HG02623 (cell line): ENCODE measurements around the gene C1orf87.

Source experiments
- ATAC-seq: cut with Tn5 transposase; IDR thresholded peaks from one replicate; pipeline ENCODE4 v1.9.1; 2021; ENCODE audit warnings: moderate library complexity; ENCODE audit not compliant: unreplicated experiment

C1orf87 gene

GRCh38 chr1:60065199-60065598 lies 8.4 kb downstream of the C1orf87 start:
- no peak for ATAC-seq

DNA sequence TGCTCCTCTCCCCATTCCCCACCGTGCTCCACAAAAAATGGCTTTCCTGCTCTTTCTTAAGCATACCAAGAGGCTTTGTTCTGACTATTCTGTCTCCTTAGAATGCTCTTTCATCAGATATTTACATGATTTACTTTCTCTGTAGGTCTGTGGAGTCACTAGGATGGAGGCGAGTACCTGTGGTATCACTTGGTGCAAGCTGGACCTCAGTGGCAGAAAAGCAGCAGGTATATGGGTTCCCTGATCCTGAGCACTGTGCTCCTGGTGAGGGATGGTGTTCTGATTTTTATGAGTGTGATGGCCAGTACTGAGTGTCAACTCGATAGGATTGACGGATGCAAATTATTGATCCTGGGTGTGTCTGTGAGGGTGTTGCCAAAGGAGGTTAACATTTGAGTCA lies 10.0 kb downstream of the C1orf87 start:
- ATAC-seq = no peak

DNA sequence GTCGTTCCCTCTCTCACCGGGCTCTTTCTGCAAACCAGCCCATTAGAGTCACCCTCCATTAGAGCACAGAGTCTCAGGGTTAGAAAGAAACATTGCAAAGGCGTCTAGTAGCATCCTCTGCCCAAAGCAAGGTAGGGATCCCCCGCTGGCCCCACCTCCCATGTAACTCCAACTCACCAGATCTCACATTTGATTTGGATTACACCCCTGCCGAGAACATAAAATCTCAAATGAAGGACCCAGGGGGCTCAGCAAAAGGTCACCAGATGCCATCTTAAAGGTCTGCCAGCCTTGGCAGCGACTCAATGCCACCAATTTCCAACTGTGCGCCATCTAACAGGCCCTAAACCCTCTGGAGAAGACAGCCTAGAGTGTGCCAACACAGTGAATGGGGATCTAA lies 14.1 kb downstream of the C1orf87 start:
- no peak for ATAC-seq

- no peak for ATAC-seq
These were observed 18.2 kb downstream of the C1orf87 start for GRCh38 chr1:60055336-60055735.

DNA sequence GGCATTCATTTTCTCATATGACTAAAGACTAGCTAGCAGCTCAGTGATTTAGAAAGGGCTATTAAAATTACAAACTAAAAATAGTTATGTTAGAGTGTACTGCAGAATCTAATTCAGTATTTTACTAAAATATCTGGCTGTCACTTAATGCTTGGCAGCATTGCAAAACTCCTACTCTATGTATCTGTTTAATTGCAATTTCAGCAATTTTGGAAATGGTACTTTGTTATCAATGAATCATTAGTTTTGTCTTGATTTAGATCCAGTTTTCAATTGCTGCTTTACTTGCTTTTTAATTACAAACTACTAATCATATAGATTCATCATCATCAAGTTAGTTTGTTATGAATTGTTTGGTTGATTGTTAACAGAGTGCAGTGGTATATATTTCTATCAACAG lies 19.2 kb downstream of the C1orf87 start:
- ATAC-seq = no peak

DNA sequence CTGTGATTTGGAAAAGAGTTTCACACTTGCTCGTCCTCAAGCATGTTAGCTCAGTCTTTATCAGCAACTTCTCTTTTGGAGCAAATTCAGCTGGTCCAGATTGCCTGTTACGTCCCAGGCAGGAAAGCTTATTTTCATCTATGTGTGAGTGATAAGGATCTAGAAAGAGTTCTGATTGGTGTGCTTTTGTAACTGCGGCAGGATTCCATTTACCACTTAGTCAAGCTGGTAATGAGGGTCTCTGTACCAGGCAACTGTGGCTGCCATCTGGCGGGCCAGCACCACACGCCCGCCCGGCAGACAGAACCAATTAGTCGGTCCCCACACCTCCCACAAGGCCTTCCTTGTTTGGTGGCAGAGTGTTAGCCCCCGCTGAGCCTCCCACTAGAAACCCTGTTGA lies 21.0 kb downstream of the C1orf87 start:
- no peak for ATAC-seq

GRCh38 chr1:60051191-60051590 lies 22.4 kb downstream of the C1orf87 start:
- no peak for ATAC-seq

DNA sequence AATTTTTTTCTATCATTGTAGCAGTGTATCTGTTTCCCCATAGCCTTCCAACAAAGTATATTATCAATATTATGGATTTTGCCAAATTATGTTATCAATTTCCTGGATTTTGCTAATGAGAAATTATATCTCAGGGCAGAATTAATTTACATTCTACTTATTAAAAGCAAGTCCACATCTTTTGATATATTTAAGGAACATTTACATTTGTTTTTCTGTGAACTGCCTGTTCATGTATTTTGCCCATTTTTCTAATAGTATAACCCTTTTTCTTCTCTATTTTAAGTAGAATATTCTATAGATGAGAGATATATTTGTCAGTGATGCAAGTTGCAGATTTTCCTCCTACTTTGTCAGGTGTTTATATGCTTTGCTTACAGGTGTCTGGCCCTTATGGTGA lies 24.4 kb downstream of the C1orf87 start:
- ATAC-seq = no peak

- ATAC-seq = no peak
These were observed 28.7 kb downstream of the C1orf87 start for GRCh38 chr1:60044881-60045280.

GRCh38 chr1:60041783-60042182 lies 31.8 kb downstream of the C1orf87 start:
- ATAC-seq = no peak

DNA sequence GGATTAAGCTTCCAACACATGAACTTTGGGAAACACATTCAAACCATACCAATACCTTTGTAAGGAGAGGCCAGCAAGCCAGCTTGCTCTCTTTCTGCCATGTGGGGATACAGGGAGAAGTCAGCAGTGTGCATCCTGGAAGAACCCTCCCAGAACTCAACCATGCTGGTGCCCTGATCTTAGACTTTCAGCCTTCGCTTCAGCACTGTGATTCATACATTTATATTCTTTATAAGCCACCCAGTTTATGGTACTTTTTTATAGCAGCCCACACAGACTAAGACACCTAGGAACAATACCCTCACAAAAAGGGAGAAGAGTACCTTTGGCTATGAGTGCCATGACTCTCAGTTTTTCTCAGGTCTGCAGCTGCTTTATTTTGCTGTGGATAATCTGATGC lies 35.9 kb downstream of the C1orf87 start:
- no peak for ATAC-seq

DNA sequence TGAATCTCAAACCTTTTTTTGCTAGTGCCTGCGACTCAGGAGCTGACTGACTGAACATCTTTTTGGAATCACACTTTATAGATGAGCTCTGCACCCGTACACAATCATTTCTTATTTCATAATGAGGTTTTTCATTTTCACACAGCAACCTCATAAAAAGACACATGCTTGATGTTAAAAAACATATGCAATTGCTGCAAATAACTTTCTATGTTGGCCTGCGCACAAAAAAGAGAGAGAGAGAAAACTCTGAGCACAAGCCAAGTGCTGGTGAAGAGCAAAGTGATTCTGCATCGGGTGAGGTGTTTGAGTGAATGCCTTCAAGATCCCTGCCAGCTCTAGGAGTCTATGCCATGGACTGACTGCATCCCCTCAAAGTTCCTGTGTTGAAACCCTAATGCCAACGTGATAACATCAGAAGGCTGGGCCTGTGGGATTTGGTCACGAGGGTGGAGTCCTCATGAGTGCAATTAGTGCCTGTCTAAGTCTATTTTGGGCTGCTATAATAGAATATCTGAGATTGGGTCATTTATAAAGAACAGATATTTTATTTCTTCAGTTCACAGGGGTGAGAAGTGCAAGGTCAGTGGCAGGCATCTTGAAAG lies 36.6 kb downstream of the C1orf87 start:
- no peak for ATAC-seq

DNA sequence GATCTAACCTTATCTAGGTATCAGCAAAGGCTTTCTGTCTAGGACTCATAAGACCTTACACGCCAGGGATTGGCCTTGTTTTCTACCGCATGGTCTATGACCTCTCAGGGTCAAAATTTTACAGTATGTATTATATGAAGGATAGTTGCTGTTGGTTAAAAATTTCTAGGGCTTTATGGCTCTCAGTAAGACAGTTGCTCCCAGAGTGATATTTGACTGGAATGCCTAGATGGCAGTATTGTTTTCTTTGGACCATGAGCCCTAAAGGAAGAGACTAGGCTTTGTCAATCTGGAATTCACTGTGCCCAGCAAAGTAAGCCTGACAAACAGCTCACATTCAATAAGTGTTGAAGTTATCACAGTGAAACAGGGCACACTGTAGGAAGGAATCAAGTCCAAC lies 37.6 kb downstream of the C1orf87 start:
- no peak for ATAC-seq

GRCh38 chr1:60034999-60035398 lies 38.6 kb downstream of the C1orf87 start:
- ATAC-seq = no peak

GRCh38 chr1:60033066-60033465 lies 40.5 kb downstream of the C1orf87 start:
- ATAC-seq = no peak

DNA sequence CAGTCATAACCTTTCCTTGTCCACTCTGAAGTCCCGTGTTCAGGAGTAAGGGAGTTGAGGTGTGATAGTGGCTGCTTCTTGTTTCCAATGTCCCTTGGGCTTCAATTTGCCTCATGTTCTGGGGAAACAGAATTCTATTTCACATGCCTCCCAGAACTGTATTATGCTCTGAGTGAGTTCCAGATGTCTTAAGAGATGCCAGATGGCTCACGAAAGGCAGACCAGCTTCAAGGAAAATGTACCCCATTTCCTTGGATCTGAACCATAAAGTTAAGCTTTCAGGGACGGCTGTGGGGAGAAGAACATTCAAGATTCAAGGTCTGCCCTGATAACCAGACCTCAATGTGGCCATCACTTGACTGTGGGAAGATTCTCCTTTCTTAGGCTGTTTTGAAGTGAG lies 42.4 kb downstream of the C1orf87 start:
- no peak for ATAC-seq

GRCh38 chr1:60025552-60025951 lies 48.0 kb downstream of the C1orf87 start:
- ATAC-seq = no peak

- ATAC-seq = no peak
These were observed 55.9 kb downstream of the C1orf87 start for GRCh38 chr1:60017508-60018205.

DNA sequence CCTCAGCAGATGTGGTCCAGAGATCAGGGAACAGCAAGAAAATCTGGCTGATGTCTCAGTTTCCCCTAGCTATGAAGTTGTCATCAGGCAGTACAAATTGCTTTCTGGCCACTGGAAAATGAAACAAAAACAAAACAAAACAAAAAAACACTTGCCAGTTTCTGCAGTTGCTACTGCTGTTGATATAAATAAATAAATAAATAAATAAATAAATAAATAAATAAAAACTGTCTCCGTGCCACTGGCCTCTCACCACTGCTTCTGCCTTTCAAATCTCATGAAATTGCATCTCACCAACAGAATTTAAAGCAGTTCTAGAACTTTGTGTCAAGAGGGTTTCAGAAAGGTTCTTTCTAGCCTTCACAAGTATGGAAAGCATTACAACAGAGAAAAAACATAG lies 62.9 kb downstream of the C1orf87 start:
- no peak for ATAC-seq

- no peak for ATAC-seq
These were observed 65.1 kb downstream of the C1orf87 start for GRCh38 chr1:60008500-60008899.

GRCh38 chr1:60000625-60001024 lies 72.9 kb downstream of the C1orf87 start:
- no peak for ATAC-seq

DNA sequence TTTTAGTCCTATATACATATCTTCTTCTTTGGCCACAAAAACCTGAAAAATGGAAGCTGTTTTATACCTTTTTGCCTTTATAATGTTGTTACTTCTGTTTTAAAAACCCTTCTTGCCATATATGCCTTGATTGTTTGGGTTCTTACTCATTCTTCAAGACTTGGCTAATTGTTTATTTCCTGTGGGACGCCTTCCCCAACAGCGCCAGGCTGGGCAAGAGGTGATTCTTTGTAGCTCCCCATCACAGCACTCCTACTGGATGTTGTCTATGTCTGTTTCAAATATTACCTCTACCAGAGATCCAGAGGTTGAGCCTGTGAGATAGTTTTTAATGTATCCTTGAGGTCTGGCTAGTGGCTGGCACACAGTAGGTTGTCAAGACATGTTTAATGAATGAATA lies 73.8 kb downstream of the C1orf87 start:
- no peak for ATAC-seq

DNA sequence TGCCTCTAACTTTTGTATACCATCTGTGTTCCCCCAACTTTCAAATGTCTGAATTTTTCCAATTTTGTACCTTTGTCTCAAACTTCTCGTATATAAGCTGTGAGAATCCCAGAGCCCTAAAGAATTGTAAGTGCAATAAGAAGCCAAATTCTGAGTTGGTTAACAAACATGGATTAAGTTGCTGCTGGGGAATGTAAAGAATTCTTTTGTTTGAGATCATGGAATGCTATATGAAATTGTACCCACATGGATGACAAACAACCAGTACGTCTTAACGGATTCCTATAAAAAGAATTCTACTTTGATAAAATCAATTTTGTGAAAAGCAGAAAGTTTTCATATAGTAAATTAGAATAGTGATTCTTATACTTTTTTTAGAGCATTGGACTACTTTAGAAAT lies 74.6 kb downstream of the C1orf87 start:
- no peak for ATAC-seq
